ENCODE data around the gene TMC3. TPM values are rescaled to one million over a fixed set of nuclear protein-coding genes. Genes with fewer than 3 reads are reported as not detected.

The TMC3 gene
- polyA plus RNA-seq, 1 donor (not counting 4 experiments of a cell fraction or from before 2014, with no cell fraction given) = not detected

DNA sequence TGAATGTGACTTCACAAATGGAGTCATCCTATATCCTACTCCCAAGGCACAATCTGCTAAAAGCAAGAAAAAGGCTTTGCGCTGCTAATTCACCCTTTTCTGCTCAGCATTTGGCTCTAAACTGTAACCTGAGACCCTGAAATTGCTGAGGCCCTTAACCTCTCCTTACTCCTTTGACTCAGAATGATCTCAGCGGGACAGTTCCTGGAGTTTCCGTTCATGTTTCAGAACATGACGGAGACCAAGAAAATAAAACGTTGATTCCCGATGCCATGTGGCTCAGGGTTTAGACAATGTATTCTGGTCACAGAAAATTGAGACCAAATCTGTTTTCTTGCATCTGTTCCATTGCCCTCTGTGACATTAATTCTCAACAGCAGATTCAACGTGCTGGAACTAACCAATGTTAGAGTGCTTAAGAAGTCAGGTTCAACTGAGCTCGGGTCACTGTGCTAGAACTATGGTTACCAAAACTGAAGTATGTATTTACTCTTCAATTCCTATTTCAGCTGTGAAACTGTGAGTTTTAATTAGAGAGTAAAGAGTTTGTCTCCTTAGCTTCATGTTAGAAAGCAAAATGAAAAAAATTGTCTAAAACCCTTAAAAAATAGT lies 45.4 kb upstream of the TMC3 start:
- FAIRE-seq (no peak), DNase-seq (ENCODE audit: low read depth, low spot score) (no peak)
- Histone ChIP-seq H3K9me3 (ENCODE audit: control insufficient read depth, low read depth, low read length) (no peaks in the 10 kb centered on the region), H3K27me3 (ENCODE audit: control insufficient read depth, extremely low read depth, insufficient read depth, low read length) (no peaks in the 10 kb centered on the region), H3K4me2 (ENCODE audit: control insufficient read depth, extremely low read depth, insufficient read depth, low read depth, low read length) (no peak overlapping the region), H3K36me3 (ENCODE audit: control insufficient read depth in 2 of 2, extremely low read depth in 1 of 2, insufficient read depth in 2 of 2, low read length in 2 of 2) (no peaks in the 10 kb centered on the region), H4K20me1 (ENCODE audit: control insufficient read depth, extremely low read depth, insufficient read depth, low read length) (no peaks in the 10 kb centered on the region), H3K4me1 (ENCODE audit: control insufficient read depth, extremely low read depth, insufficient read depth, low read length) (no peaks in the 10 kb centered on the region), H3K79me2 (ENCODE audit: control insufficient read depth, insufficient read depth, low read length) (no peaks in the 10 kb centered on the region), H2AFZ (ENCODE audit: control insufficient read depth, low read length) (no peak overlapping the region), H3K9ac (ENCODE audit: control insufficient read depth, extremely low read depth, insufficient read depth, low read length) (no peak overlapping the region), H3K4me3 (ENCODE audit: control insufficient read depth in 2 of 3, extremely low read depth in 1 of 3, insufficient read depth in 2 of 3, low read depth in 1 of 3, low read length in 3 of 3) (no peak overlapping the region), H3K9me1 (ENCODE audit: control insufficient read depth, extremely low read depth, insufficient read depth, low read length) (no peaks in the 10 kb centered on the region), H3K27ac (ENCODE audit: control insufficient read depth, insufficient read depth, low read length) (no peak overlapping the region)
- dilution Hi-C loops (cut with MboI; ENCODE audit: extremely low pct_ligation_motif_present, low sequenced_read_pairs) = no loop called here
- no peak for TF ChIP-seq EZH2 (IDR thresholded peaks at IDR 0.05; ENCODE audit: low read length)

DNA sequence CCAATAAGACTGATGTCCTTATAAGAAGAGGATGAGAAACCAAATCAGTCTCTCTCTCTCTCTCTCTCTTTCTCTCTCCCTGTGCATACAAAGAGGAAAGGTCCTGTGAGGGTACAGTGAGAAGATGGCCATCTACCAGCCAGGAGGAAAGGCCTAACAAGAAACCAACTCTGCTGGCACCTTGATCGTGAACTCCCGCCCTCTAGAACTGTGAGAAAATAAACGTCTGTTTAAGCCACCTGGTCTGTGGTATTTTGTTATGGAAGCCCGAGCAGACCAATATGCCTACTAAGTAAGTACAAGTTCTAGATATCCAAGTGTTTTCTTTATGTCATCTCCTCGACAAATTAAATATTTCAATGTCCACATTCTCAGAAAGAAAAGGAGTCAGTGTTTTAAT lies 44.9 kb upstream of the TMC3 start:
- Histone ChIP-seq H3K4me2 (ENCODE audit: control insufficient read depth, extremely low read depth, insufficient read depth, low read depth, low read length) (no peak overlapping the region), H3K9ac (ENCODE audit: control insufficient read depth, extremely low read depth, insufficient read depth, low read length) (no peak overlapping the region), H3K9me3 (ENCODE audit: control insufficient read depth, low read depth, low read length) (no peaks in the 10 kb centered on the region), H3K9me1 (ENCODE audit: control insufficient read depth, extremely low read depth, insufficient read depth, low read length) (no peaks in the 10 kb centered on the region), H3K36me3 (ENCODE audit: control insufficient read depth in 2 of 2, extremely low read depth in 1 of 2, insufficient read depth in 2 of 2, low read length in 2 of 2) (no peaks in the 10 kb centered on the region), H3K4me1 (ENCODE audit: control insufficient read depth, extremely low read depth, insufficient read depth, low read length) (no peaks in the 10 kb centered on the region), H3K79me2 (ENCODE audit: control insufficient read depth, insufficient read depth, low read length) (no peaks in the 10 kb centered on the region), H3K27ac (ENCODE audit: control insufficient read depth, insufficient read depth, low read length) (no peak overlapping the region), H4K20me1 (ENCODE audit: control insufficient read depth, extremely low read depth, insufficient read depth, low read length) (no peaks in the 10 kb centered on the region), H3K27me3 (ENCODE audit: control insufficient read depth, extremely low read depth, insufficient read depth, low read length) (no peaks in the 10 kb centered on the region), H2AFZ (ENCODE audit: control insufficient read depth, low read length) (no peak overlapping the region), H3K4me3 (ENCODE audit: control insufficient read depth in 2 of 3, extremely low read depth in 1 of 3, insufficient read depth in 2 of 3, low read depth in 1 of 3, low read length in 3 of 3) (no peak overlapping the region)
- dilution Hi-C loops (cut with MboI; ENCODE audit: extremely low pct_ligation_motif_present, low sequenced_read_pairs) = no loop called here
- no peak for DNase-seq (ENCODE audit: low read depth, low spot score)
- no peak for TF ChIP-seq EZH2 (IDR thresholded peaks at IDR 0.05; ENCODE audit: low read length)
- TF ChIP-seq CTCF (optimal IDR thresholded peaks at IDR 0.05 in 1 of 3, IDR thresholded peaks at IDR 0.05 in 1 of 3, conservative IDR thresholded peaks at IDR 0.05 in 1 of 3; ENCODE audit: extremely low read depth in 1 of 3, insufficient read depth in 2 of 3, low read length in 3 of 3) = no peak
- no peak for FAIRE-seq

- Histone ChIP-seq H3K36me3 (ENCODE audit: control insufficient read depth in 2 of 2, extremely low read depth in 1 of 2, insufficient read depth in 2 of 2, low read length in 2 of 2) (no peaks in the 10 kb centered on the region), H3K9ac (ENCODE audit: control insufficient read depth, extremely low read depth, insufficient read depth, low read length) (no peak overlapping the region), H3K79me2 (ENCODE audit: control insufficient read depth, insufficient read depth, low read length) (no peaks in the 10 kb centered on the region), H3K4me1 (ENCODE audit: control insufficient read depth, extremely low read depth, insufficient read depth, low read length) (no peaks in the 10 kb centered on the region), H3K9me3 (ENCODE audit: control insufficient read depth, low read depth, low read length) (no peaks in the 10 kb centered on the region), H3K27ac (ENCODE audit: control insufficient read depth, insufficient read depth, low read length) (no peak overlapping the region), H3K27me3 (ENCODE audit: control insufficient read depth, extremely low read depth, insufficient read depth, low read length) (no peaks in the 10 kb centered on the region), H3K9me1 (ENCODE audit: control insufficient read depth, extremely low read depth, insufficient read depth, low read length) (no peaks in the 10 kb centered on the region), H3K4me2 (ENCODE audit: control insufficient read depth, extremely low read depth, insufficient read depth, low read depth, low read length) (no peak overlapping the region), H4K20me1 (ENCODE audit: control insufficient read depth, extremely low read depth, insufficient read depth, low read length) (no peaks in the 10 kb centered on the region), H3K4me3 (ENCODE audit: control insufficient read depth in 2 of 3, extremely low read depth in 1 of 3, insufficient read depth in 2 of 3, low read depth in 1 of 3, low read length in 3 of 3) (no peak overlapping the region), H2AFZ (ENCODE audit: control insufficient read depth, low read length) (no peak overlapping the region)
- dilution Hi-C loops (cut with MboI; ENCODE audit: extremely low pct_ligation_motif_present, low sequenced_read_pairs) = no loop called here
- FAIRE-seq (no peak), DNase-seq (ENCODE audit: low read depth, low spot score) (no peak)
- TF ChIP-seq EZH2 (IDR thresholded peaks at IDR 0.05; ENCODE audit: low read length) (no peak), CTCF (optimal IDR thresholded peaks at IDR 0.05 in 1 of 3, IDR thresholded peaks at IDR 0.05 in 1 of 3, conservative IDR thresholded peaks at IDR 0.05 in 1 of 3; ENCODE audit: extremely low read depth in 1 of 3, insufficient read depth in 2 of 3, low read length in 3 of 3) (no peak)
These were observed 44.4 kb upstream of the TMC3 start for GRCh38 chr15:81418444-81418843.

Data from keratinocyte (primary cell).